OCI-LY1 (cell line): ENCODE results near the gene AP1M1.
"Not testable (repeated sequence)": the region's sequence is repeated elsewhere in the genome, so short reads cannot be mapped to it uniquely, and the experiment has no call there.

Experiments used
- H2AFZ ChIP-seq: fragments of 200-600 bp; sonication (generic), shearing (Covaris generic); 2 replicates; pipeline ENCODE4 v1.6.0; 2014; ENCODE audit warnings: antibody characterized with exemption, mild to moderate bottlenecking, low read length
- H3F3A ChIP-seq: fragments of 200-600 bp; sonication (generic), shearing (Covaris generic); 2 replicates; pipeline ENCODE4 v1.6.0; 2014; ENCODE audit warnings: mild to moderate bottlenecking, antibody characterized with exemption, low read length, moderate library complexity; ENCODE audit not compliant: insufficient read depth
- H3K27ac ChIP-seq: fragments of 200-600 bp; sonication (generic); 2 replicates; pipeline ENCODE4 v1.5.1; 2014; ENCODE audit warnings: low read length, mixed run types, mild to moderate bottlenecking, low read depth; ENCODE audit not compliant: poor library complexity, severe bottlenecking
- H3K27me3 ChIP-seq: fragments of 200-600 bp; sonication (generic); 2 replicates; pipeline ENCODE4 v1.6.0; 2014; ENCODE audit warnings: antibody characterized with exemption, mild to moderate bottlenecking, low read length, moderate library complexity; ENCODE audit not compliant: insufficient read depth
- H3K36me3 ChIP-seq: fragments of 200-600 bp; sonication (generic); 2 replicates; pipeline ENCODE4 v1.6.1; 2014; ENCODE audit warnings: mild to moderate bottlenecking, antibody characterized with exemption, low read length, moderate library complexity, mixed read lengths; ENCODE audit not compliant: insufficient read depth
- H3K4me1 ChIP-seq: fragments of 200-600 bp; sonication (generic); 2 replicates; pipeline ENCODE4 v1.5.1; 2014; ENCODE audit warnings: mild to moderate bottlenecking, low read length, moderate library complexity; ENCODE audit not compliant: insufficient read depth, severe bottlenecking
- H3K4me2 ChIP-seq: fragments of 200-600 bp; sonication (generic), shearing (Covaris generic); 2 replicates; pipeline ENCODE4 v1.6.1; 2014; ENCODE audit warnings: low read length
- H3K4me3 ChIP-seq: fragments of 200-600 bp; sonication (generic); 2 replicates; pipeline ENCODE4 v1.5.1; 2014; ENCODE audit warnings: low read length, low read depth, mild to moderate bottlenecking, mixed read lengths; ENCODE audit not compliant: poor library complexity, severe bottlenecking
- H3K79me2 ChIP-seq: fragments of 200-600 bp; shearing (Covaris generic); 2 replicates; pipeline ENCODE4 v1.6.1; 2016; ENCODE audit warnings: mixed run types, low read length, mixed read lengths; ENCODE audit not compliant: insufficient read depth
- H3K9ac ChIP-seq: fragments of 200-600 bp; sonication (generic), shearing (Covaris generic); 2 replicates; pipeline ENCODE4 v1.6.1; 2014; ENCODE audit warnings: mild to moderate bottlenecking, low read length, mixed read lengths
- H3K9me2 ChIP-seq: fragments of 200-600 bp; sonication (generic), shearing (Covaris generic); 2 replicates; pipeline ENCODE4 v1.6.1; 2014; ENCODE audit warnings: low read depth, mild to moderate bottlenecking, low read length, mixed read lengths
- H3K9me3 ChIP-seq: fragments of 200-600 bp; shearing (Covaris generic); 2 replicates; pipeline ENCODE4 v1.6.1; 2014; ENCODE audit warnings: low read length, mixed read lengths
- H4K20me1 ChIP-seq: fragments of 200-600 bp; sonication (generic), shearing (Covaris generic); 2 replicates; pipeline ENCODE4 v1.6.0; 2016; ENCODE audit warnings: mild to moderate bottlenecking, low read length; ENCODE audit not compliant: insufficient read depth
- EZH2 ChIP-seq: fragments of 200-600 bp; sonication (generic), shearing (Covaris generic); IDR thresholded peaks from 2 replicates; pipeline ENCODE4 v1.8.0; 2017; ENCODE audit warnings: borderline replicate concordance, mixed run types, mild to moderate bottlenecking, antibody characterized with exemption, low read length, moderate library complexity, mixed read lengths
- TF ChIP-seq, protein P1 (sequence below): fragments of 200-600 bp; sonication (generic), shearing (Covaris generic); IDR thresholded peaks from 2 replicates; pipeline ENCODE4 v1.5.1; 2017; ENCODE audit warnings: mild to moderate bottlenecking, antibody characterized with exemption, low read length, moderate library complexity, mixed read lengths

AP1M1 gene

DNA sequence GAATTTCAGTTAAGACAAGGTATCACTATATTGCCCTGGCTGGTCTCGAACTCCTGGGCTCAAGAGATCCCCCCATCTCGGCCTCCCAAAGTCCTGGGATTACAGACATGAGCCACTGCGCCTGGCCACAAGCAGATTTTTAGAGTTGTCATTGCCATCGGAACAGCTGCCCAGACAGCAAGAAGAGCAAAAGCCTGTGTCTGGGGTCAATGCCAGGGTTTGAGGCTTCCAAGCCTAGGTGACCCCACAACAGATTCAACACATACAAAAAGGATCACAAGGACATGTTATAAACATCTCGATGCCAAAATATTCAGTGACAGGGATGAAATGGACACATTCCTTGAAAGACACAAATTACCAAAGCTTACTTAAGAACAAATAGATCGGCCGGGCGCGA lies 86.8 kb downstream of the AP1M1 start:
- no peaks in the 10 kb centered on the region for H4K20me1 ChIP-seq
- no peaks in the 10 kb centered on the region for H3K9me2 ChIP-seq
- no peaks in the 10 kb centered on the region for H3K9me3 ChIP-seq
- H3K9ac ChIP-seq = no peak overlapping the region
- no peaks in the 10 kb centered on the region for H3K79me2 ChIP-seq
- H2AFZ ChIP-seq = no peak overlapping the region
- no peak overlapping the region for H3K27ac ChIP-seq
- H3K36me3 ChIP-seq = no peaks in the 10 kb centered on the region
- no peak overlapping the region for H3K4me2 ChIP-seq
- H3K4me1 ChIP-seq = no peaks in the 10 kb centered on the region
- no peak for TF ChIP-seq EZH2
- TF ChIP-seq, protein P1, sequence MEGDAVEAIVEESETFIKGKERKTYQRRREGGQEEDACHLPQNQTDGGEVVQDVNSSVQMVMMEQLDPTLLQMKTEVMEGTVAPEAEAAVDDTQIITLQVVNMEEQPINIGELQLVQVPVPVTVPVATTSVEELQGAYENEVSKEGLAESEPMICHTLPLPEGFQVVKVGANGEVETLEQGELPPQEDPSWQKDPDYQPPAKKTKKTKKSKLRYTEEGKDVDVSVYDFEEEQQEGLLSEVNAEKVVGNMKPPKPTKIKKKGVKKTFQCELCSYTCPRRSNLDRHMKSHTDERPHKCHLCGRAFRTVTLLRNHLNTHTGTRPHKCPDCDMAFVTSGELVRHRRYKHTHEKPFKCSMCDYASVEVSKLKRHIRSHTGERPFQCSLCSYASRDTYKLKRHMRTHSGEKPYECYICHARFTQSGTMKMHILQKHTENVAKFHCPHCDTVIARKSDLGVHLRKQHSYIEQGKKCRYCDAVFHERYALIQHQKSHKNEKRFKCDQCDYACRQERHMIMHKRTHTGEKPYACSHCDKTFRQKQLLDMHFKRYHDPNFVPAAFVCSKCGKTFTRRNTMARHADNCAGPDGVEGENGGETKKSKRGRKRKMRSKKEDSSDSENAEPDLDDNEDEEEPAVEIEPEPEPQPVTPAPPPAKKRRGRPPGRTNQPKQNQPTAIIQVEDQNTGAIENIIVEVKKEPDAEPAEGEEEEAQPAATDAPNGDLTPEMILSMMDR = no peak
- peaks cover 7% of the 10 kb centered on the region; the same call in 1 of the 2 replicates for H3K27me3 ChIP-seq
- no peak overlapping the region for H3K4me3 ChIP-seq
- no peaks in the 10 kb centered on the region for H3F3A ChIP-seq

DNA sequence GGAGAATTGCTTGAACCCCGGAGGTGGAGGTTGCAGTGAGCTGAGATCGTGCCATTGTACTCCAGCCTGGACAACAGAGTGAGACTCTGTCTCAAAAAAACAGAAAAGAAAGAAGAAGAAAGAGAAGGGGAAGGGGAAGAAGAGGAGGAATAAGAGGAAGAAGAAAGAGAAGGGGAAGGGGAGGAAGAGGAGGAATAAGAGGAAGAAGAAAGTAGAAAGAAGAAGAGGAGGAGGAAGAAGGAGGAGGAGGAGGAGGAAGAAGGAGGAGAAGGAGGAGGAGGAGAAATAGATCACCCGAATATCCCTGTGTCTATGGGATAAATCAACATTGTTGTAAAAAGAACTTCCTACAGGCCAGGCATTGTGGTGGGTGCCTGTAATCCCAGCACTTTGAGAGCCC lies 87.4 kb downstream of the AP1M1 start:
- not testable (repeated sequence) for H3K9ac ChIP-seq, H2AFZ ChIP-seq, H3K36me3 ChIP-seq, H3K9me3 ChIP-seq, H4K20me1 ChIP-seq, H3K4me2 ChIP-seq, H3K4me1 ChIP-seq, H3K9me2 ChIP-seq, H3K27ac ChIP-seq, H3F3A ChIP-seq, H3K27me3 ChIP-seq, H3K79me2 ChIP-seq, H3K4me3 ChIP-seq

DNA sequence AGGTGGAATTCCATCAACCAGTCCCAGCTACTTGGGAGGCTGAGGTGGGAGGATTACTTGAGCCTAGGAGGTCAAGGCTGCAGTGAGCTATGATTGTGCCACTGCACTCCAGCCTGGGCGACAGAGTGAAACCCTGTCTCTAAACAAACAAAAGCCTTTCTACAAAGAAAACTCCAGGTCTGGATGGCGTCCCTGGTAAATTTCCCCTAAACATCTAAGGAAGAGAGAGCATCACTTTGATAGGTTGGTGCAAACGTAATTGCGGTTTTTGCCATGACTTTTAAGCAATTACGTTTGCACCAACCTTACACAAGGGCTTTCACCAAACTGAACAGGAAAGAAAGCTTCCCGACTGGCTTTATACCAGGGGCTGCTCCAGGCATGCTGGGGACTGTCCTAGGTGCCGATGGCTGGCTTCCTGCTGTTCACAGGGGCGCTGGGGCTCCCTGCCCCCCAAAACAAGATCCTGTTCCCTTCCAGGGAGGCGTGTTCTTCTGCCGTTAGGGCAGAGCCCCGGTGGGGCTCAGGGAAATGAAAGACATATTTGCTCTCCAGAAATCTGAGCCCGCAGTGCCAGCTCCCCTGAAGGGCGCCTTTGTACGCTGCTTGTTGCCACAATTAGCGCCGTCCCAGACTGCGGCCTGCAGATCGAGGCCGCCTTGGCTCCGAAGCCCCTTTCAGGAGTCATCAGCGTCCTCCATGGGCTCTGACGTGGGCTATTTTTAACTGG lies 88.2 kb downstream of the AP1M1 start:
- peaks cover 7% of the 10 kb centered on the region; the same call in 1 of the 2 replicates for H3K27me3 ChIP-seq
- H3K9ac ChIP-seq = no peak overlapping the region
- H3K4me1 ChIP-seq = no peaks in the 10 kb centered on the region
- H3K36me3 ChIP-seq = no peaks in the 10 kb centered on the region
- H3K4me3 ChIP-seq = no peak overlapping the region
- no peak overlapping the region for H3K27ac ChIP-seq
- no peak overlapping the region for H3K4me2 ChIP-seq
- H3K79me2 ChIP-seq = no peaks in the 10 kb centered on the region
- TF ChIP-seq, protein P1 = no peak
- TF ChIP-seq EZH2 = no peak
- H3K9me3 ChIP-seq = no peaks in the 10 kb centered on the region
- no peak overlapping the region for H2AFZ ChIP-seq
- H3F3A ChIP-seq = no peaks in the 10 kb centered on the region
- H4K20me1 ChIP-seq = no peaks in the 10 kb centered on the region
- H3K9me2 ChIP-seq = no peaks in the 10 kb centered on the region

DNA sequence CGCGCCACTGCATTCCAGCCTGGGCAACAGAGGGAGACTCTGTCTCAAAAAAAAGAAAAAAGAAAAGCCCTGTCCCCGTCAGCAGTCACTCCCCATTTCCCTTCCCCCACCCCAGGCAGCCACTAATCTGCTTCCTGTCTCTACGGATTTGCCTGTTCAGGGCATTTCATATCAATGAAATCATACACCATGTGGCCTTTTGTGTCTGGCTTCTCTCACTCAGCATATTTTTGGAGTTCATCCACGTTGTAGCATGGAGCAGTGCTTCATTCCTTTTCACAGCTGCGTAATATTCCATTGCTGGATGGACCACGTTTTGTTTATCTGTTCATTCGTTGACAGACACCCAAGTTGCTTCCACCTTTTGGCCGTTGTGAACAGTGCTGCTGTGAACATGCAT lies 90.8 kb downstream of the AP1M1 start:
- H3K27me3 ChIP-seq = peaks cover 7% of the 10 kb centered on the region; the same call in 1 of the 2 replicates
- H4K20me1 ChIP-seq = no peaks in the 10 kb centered on the region
- H3K9ac ChIP-seq = no peak overlapping the region
- H3K27ac ChIP-seq = no peak overlapping the region
- H3F3A ChIP-seq = no peaks in the 10 kb centered on the region
- no peak for TF ChIP-seq EZH2
- TF ChIP-seq, protein P1 = no peak
- H3K4me2 ChIP-seq = no peak overlapping the region
- H3K36me3 ChIP-seq = no peaks in the 10 kb centered on the region
- H3K4me3 ChIP-seq = no peak overlapping the region
- no peaks in the 10 kb centered on the region for H3K79me2 ChIP-seq
- no peaks in the 10 kb centered on the region for H3K4me1 ChIP-seq
- no peaks in the 10 kb centered on the region for H3K9me3 ChIP-seq
- no peak overlapping the region for H2AFZ ChIP-seq
- no peaks in the 10 kb centered on the region for H3K9me2 ChIP-seq
